Measurements from ENCODE around the gene SRPRB. TPM values are rescaled to one million over a fixed set of nuclear protein-coding genes. Genes with fewer than 3 reads are reported as not detected.

The SRPRB gene
- total RNA-seq, 2 donors from 2014 or later = 16.4 to 24.8 TPM

- DNase-seq (ENCODE audit: low spot score) = no peak
- H3K9me3 ChIP-seq = no peaks in the 10 kb centered on the region
- H3K4me3 ChIP-seq = no peak overlapping the region
- no peaks in the 10 kb centered on the region for H3K27me3 ChIP-seq
- no peak for TF ChIP-seq CTCF (IDR thresholded peaks at IDR 0.05)
- H3K27ac ChIP-seq = no peak overlapping the region
- H3K36me3 ChIP-seq = peaks cover 38% of the 10 kb centered on the region
- no peaks in the 10 kb centered on the region for H3K4me1 ChIP-seq
Observed at GRCh38 chr3:133812872-133813271, 7.3 kb downstream of the SRPRB start.

- TF ChIP-seq CTCF (IDR thresholded peaks at IDR 0.05) = no peak
- no peak overlapping the region for H3K4me3 ChIP-seq
Observed at GRCh38 chr3:133815386-133815785, 9.8 kb downstream of the SRPRB start.

GRCh38 chr3:133820129-133820528, 14.5 kb downstream of the SRPRB start:
- Histone ChIP-seq H3K27ac (no peak overlapping the region), H3K4me3 (no peak overlapping the region), H3K36me3 (peaks cover 48% of the 10 kb centered on the region), H3K4me1 (no peaks in the 10 kb centered on the region), H3K27me3 (no peaks in the 10 kb centered on the region), H3K9me3 (no peaks in the 10 kb centered on the region)
- no peak for TF ChIP-seq CTCF (IDR thresholded peaks at IDR 0.05)
- no peak for DNase-seq (ENCODE audit: low spot score)

More at GRCh38 chr3:133815386-133815785, 9.8 kb downstream of the SRPRB start:
- Histone ChIP-seq H3K9me3 (no peaks in the 10 kb centered on the region), H3K4me1 (no peaks in the 10 kb centered on the region), H3K27me3 (no peaks in the 10 kb centered on the region), H3K36me3 (peaks cover 46% of the 10 kb centered on the region), H3K27ac (no peak overlapping the region)
- no peak for DNase-seq (ENCODE audit: low spot score)

- H3K9me3 ChIP-seq = no peaks in the 10 kb centered on the region
- no peaks in the 10 kb centered on the region for H3K4me1 ChIP-seq
- H3K27me3 ChIP-seq = no peaks in the 10 kb centered on the region
- no peak overlapping the region for H3K4me3 ChIP-seq
- H3K27ac ChIP-seq = no peak overlapping the region
- DNase-seq (ENCODE audit: low spot score) = no peak
- no peak for TF ChIP-seq CTCF (IDR thresholded peaks at IDR 0.05)
- H3K36me3 ChIP-seq = peaks cover 38% of the 10 kb centered on the region
Observed at GRCh38 chr3:133820889-133821675, 15.5 kb downstream of the SRPRB start.

DNA sequence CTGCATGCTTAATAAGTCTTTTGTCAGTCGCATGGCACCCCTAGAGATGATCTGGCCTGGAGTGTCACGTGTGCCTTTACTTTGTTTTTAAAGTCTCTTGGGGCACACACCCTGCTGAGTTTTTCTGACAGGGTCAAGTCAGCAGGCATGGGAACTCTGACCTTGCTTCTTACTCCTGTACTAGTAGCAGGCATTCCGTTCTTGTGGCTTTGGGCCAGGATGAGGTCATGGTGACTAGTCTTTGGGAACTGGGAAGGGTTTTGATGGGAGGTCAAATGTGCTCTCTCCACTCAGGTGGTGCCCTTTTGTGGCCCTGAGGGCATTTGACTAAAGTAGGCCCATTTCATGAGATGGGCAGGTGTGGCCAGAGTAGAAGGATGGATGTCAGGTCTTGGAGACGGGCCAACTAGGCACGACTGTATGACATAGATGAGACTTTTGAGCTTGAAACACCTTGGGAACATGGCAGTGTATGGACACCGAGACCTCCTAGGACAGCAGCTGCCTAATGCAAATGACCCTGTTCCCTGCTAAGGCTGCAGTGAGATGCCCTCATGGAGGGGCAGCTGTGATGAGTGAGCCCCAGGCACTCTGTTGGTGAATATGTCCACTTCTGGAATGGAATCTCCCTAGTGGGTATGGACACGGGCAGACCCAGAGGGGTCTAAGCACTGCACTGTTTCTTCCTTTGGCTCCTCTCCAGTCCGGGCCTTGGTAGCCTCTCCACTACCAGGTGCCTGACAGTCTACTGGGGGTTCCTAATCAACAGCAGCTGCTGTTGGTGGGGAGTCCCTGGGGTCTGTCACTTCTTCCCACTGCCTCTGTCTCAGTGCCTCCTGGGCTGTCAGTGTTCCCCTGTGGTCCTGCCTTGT, 16.4 kb downstream of the SRPRB start:
- Histone ChIP-seq H3K4me3 (no peak overlapping the region), H3K9me3 (no peaks in the 10 kb centered on the region), H3K27me3 (no peaks in the 10 kb centered on the region), H3K27ac (no peak overlapping the region), H3K36me3 (peaks cover 29% of the 10 kb centered on the region), H3K4me1 (no peaks in the 10 kb centered on the region)
- peak; percentile 86 for DNase-seq (ENCODE audit: low spot score)
- peak in 1 of 2 donors; percentile 15 for TF ChIP-seq CTCF (IDR thresholded peaks at IDR 0.05)

Measured in right atrium auricular region (tissue), 2 donors.